ENCODE results near the gene METTL18. TPM values are rescaled to one million over a fixed set of nuclear protein-coding genes. Genes with fewer than 3 reads are reported as not detected.

Gene METTL18
- total RNA-seq, 1 experiment from 2014 or later: 4.1 TPM

- H3K9me3 ChIP-seq (ENCODE audit: control insufficient read depth, insufficient read depth, low read depth, low read length): no peaks in the 10 kb centered on the region; the same call in 1 of the 2 replicates
- in situ Hi-C loops (cut with HindIII; ENCODE audit: low pct_unique_long_range_greater_than_20kb, low sequenced_read_pairs) (no loop called here), intact Hi-C loops (cut with micrococcal nuclease; ENCODE audit: unreplicated experiment) (loop anchor here (1.0 to 5.0 kb wide), 2 partner anchors 207 to 259 kb away; no protein-coding TSS in a partner anchor)
- ATAC-seq: peak; percentile 71; the same call in 1 of the 2 replicates
- no peak overlapping the region for H3K4me3 ChIP-seq (ENCODE audit: low read depth in 2 of 2, low read length in 2 of 2)
- no TSS peak for BruUV-seq (replicated peaks)
- POLR2A ChIA-PET: no interaction called here
- no peak for DNase-seq (ENCODE audit: low read depth, low spot score)
- TF ChIP-seq REST (IDR thresholded peaks at IDR 0.05; ENCODE audit: insufficient read depth in 1 of 2, low read depth in 2 of 2, low read length in 1 of 2) (no peak), POLR2AphosphoS5 (IDR thresholded peaks at IDR 0.05; ENCODE audit: low read depth, low read length) (no peak), CTCF (IDR thresholded peaks at IDR 0.05) (peak; percentile 73)
- H3K36me3 ChIP-seq (ENCODE audit: control insufficient read depth, insufficient read depth, low read length): peaks cover 4% of the 10 kb centered on the region; the same call in 1 of the 2 replicates
- no peaks in the 10 kb centered on the region for H3K4me1 ChIP-seq (ENCODE audit: control insufficient read depth, insufficient read depth, low read length)
- no peak overlapping the region for H3K27ac ChIP-seq (ENCODE audit: low read length)
- H3K27me3 ChIP-seq (ENCODE audit: control insufficient read depth, insufficient read depth, low read length): no peaks in the 10 kb centered on the region
- CTCF ChIA-PET: interaction anchor here (1.2 kb wide), 1 partner anchor 15 kb away, joined by 4 read pairs; the partner anchor contains the start of gene METTL18
Measured at GRCh38 chr1:169809370-169810095, 14.8 kb upstream of the METTL18 start.

GRCh38 chr1:169804941-169805340 lies 10.2 kb upstream of the METTL18 start:
- no peaks in the 10 kb centered on the region for H3K27me3 ChIP-seq (ENCODE audit: control insufficient read depth, insufficient read depth, low read length)
- in situ Hi-C loops (cut with HindIII; ENCODE audit: low pct_unique_long_range_greater_than_20kb, low sequenced_read_pairs) (no loop called here), intact Hi-C loops (cut with micrococcal nuclease; ENCODE audit: unreplicated experiment) (loop anchor here (5.0 kb wide), 1 partner anchor 203 kb away; no protein-coding TSS in a partner anchor)
- no peak for DNase-seq (ENCODE audit: low read depth, low spot score)
- H3K9me3 ChIP-seq (ENCODE audit: control insufficient read depth, insufficient read depth, low read depth, low read length): no peaks in the 10 kb centered on the region
- no peaks in the 10 kb centered on the region for H3K4me1 ChIP-seq (ENCODE audit: control insufficient read depth, insufficient read depth, low read length)
- H3K36me3 ChIP-seq (ENCODE audit: control insufficient read depth, insufficient read depth, low read length): peaks cover 12% of the 10 kb centered on the region
- ChIA-PET POLR2A (no interaction called here), CTCF (no interaction called here)
- ATAC-seq: no peak
- H3K4me3 ChIP-seq (ENCODE audit: low read depth in 2 of 2, low read length in 2 of 2): no peak overlapping the region
- H3K27ac ChIP-seq (ENCODE audit: low read length): no peak overlapping the region
- no TSS peak for BruUV-seq (replicated peaks)
- TF ChIP-seq POLR2AphosphoS5 (IDR thresholded peaks at IDR 0.05; ENCODE audit: low read depth, low read length) (no peak), CTCF (IDR thresholded peaks at IDR 0.05) (no peak)

All from Panc1 (cell line).